Brain microvascular endothelial cell (primary cell): ENCODE measurements around the gene ETF1.

ENCODE experiments used
- DNase-seq: peaks from one replicate; pipeline ENCODE4 v3.0.0-alpha.2; 2020
- H3K27ac ChIP-seq: fragments of 250-450 bp; sonication (Bioruptor Pico); 2 replicates; pipeline ENCODE4 v1.5.1; 2020; ENCODE audit warnings: mild to moderate bottlenecking, moderate library complexity
- H3K27me3 ChIP-seq: fragments of 250-450 bp; sonication (Bioruptor Pico); replicated peaks from 2 replicates; pipeline ENCODE4 v1.5.1; 2020; ENCODE audit warnings: mild to moderate bottlenecking
- H3K36me3 ChIP-seq: fragments of 250-450 bp; sonication (Bioruptor Pico); replicated peaks from 2 replicates; pipeline ENCODE4 v1.5.1; 2020; ENCODE audit warnings: mild to moderate bottlenecking
- H3K4me3 ChIP-seq: 2 replicates; pipeline ENCODE4 v1.5.1; 2011; ENCODE audit warnings: low read depth, mild to moderate bottlenecking, control low read depth, low read length, moderate library complexity
- in situ Hi-C: cut with HindIII; loops from 2 replicates; pipeline ENCODE4 v1.10.0; 2017; ENCODE audit warnings: low sequenced_read_pairs, low pct_ligation_motif_present
- TF ChIP-seq, protein P1 (sequence below): IDR thresholded peaks from 2 replicates; pipeline ENCODE4 v1.5.1; 2011; ENCODE audit warnings: low read depth, mild to moderate bottlenecking, moderate library complexity, low read length, control low read depth, inconsistent platforms; ENCODE audit errors: missing control alignments

ETF1 gene

DNA sequence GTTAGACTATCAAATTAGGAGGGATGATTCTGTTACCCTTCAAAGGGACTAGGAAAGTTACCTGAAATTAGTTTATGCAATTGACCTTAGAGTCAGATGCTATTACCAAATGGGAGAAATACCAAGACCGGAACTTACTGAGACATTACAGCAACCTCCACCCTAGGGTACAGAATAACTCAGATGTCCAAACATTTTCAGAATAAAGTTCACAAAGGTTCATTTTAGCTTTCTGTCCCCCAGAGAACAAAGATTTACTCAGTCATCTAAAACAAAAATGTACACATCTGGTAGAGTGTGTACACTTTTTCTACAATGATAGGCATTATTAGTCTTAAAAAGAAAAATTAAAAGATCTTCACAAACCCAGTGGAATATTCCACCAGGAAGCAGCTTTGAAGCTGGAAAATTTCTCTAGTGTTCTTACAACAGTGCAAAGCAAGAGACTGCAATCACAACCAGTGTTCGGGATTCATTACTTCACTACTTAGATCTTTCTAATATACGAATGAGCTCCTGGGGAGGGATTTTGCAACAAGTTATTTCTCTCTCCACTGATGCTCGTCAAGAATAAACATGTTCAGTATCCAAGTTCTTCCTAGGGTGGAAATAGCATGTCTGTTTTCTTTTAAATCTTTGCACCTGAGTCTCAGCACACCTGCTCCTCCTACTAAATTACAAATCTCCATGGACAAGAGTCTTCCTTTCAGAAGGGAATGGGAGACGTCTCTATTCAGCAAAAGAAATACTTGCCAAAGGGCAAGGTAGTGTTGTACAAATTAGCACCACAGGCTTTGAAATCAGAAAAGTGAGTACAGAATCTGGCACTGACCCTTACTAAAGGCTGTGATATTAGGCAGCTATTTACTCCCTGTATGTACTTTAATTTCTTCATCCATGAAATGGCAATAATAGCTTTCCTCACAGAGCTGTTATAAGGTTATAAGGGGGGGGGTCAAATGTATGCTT lies 8.8 kb downstream of the ETF1 start:
- TF ChIP-seq, protein P1, sequence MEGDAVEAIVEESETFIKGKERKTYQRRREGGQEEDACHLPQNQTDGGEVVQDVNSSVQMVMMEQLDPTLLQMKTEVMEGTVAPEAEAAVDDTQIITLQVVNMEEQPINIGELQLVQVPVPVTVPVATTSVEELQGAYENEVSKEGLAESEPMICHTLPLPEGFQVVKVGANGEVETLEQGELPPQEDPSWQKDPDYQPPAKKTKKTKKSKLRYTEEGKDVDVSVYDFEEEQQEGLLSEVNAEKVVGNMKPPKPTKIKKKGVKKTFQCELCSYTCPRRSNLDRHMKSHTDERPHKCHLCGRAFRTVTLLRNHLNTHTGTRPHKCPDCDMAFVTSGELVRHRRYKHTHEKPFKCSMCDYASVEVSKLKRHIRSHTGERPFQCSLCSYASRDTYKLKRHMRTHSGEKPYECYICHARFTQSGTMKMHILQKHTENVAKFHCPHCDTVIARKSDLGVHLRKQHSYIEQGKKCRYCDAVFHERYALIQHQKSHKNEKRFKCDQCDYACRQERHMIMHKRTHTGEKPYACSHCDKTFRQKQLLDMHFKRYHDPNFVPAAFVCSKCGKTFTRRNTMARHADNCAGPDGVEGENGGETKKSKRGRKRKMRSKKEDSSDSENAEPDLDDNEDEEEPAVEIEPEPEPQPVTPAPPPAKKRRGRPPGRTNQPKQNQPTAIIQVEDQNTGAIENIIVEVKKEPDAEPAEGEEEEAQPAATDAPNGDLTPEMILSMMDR, result no peak
- Histone ChIP-seq H3K27ac (no peak overlapping the region), H3K36me3 (peaks cover 25% of the 10 kb centered on the region), H3K27me3 (no peaks in the 10 kb centered on the region), H3K4me3 (no peak overlapping the region)
- no peak for DNase-seq
- in situ Hi-C loops, result no loop called here

DNA sequence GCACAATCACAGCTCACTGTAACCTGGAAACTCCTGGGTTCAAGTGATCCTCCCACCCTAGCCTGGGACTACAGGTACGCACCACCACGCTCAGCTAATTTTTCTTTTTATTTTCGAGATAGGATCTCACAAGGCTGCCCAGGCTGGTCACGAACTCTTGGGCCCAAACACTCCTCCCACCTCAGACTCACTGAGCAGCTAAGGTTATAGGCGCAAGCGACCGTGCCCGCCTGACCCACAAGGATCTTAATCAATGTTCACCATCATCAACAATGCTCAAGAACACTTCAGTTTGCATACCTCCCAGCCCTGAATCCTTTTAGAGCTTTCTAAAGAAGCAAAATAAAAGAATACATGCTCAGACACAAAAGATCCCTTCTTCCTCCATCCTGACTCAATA lies 13.2 kb downstream of the ETF1 start:
- no peak overlapping the region for H3K27ac ChIP-seq
- no peak overlapping the region for H3K4me3 ChIP-seq
- no peaks in the 10 kb centered on the region for H3K27me3 ChIP-seq
- in situ Hi-C loops, result no loop called here
- H3K36me3 ChIP-seq, result peaks cover 15% of the 10 kb centered on the region
- no peak for DNase-seq
- TF ChIP-seq, protein P1, result no peak

DNA sequence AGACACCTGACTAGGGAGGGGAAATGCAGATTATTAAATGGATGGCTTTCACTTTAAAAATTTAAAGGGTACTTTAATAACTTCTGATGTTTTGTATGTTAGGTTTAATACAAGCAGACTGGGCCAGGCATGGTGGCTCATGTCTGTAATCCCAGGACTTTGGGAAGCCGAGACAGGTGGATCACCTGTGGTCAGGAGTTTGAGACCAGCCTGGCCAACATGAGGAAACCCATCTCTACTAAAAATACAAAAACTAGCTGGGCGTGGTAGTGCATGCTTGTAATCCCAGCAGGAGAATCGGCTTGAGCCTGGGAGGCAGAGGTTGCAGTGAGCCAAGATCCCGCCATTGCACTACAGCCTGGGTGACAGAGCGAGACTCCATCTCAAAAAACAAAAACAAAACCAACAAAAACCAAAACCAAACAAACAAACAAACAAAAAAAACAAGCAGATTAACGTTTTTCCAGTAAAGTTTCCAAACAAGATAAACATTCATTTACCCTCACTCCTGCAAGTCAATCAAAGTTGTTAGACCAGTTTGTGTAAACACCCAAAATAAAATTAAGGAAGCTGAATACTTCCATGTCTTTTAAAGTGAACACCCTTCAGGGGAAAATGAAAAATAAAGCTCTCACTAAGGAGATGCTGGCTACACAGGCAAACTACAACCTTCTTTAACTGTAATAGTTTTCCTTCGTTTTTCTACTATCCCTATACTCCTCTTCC lies 14.1 kb downstream of the ETF1 start:
- Histone ChIP-seq H3K27ac (no peak overlapping the region), H3K27me3 (no peaks in the 10 kb centered on the region), H3K36me3 (peaks cover 9% of the 10 kb centered on the region), H3K4me3 (no peak overlapping the region)
- in situ Hi-C loops, result no loop called here
- no peak for DNase-seq
- TF ChIP-seq, protein P1, result no peak

DNA sequence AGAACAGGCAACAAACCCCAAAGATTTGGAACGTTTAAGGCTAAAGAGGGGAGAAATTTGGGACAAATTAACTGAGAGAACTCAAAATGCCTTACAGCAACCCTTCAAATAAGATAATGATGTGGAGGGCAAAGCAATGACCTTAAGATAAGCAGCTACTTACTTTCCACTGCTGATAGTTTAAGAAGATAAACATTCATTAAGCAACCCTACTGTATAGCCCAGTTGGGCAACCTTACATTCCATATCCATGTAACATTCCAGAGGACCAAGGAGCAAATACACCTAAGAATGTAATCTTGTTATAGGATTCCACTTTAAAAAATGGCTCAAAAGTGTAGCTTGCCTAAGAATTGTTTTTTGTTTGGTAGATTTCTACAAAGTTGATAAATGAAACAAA lies 14.8 kb downstream of the ETF1 start:
- Histone ChIP-seq H3K27me3 (no peaks in the 10 kb centered on the region), H3K4me3 (no peak overlapping the region), H3K36me3 (peaks cover 9% of the 10 kb centered on the region), H3K27ac (no peak overlapping the region)
- TF ChIP-seq, protein P1, result no peak
- in situ Hi-C loops, result no loop called here
- no peak for DNase-seq

DNA sequence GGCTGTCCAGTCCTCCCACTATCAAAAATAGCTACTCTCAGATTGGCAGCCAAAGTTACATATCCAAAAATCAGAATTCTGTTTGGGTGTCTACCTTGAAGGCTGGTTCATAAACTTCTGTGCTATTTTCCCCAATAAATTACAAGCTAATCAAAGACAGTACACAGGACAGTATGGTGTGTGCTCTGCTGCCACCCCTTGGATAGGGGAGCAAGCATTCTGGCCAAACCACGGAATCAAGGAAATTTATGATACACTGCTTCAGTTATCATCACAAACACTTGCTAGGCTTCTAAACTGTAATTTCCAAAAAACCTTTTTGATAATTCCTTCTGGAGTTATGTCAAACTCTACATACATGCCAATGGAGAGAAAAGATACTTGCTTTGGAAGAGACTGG lies 15.9 kb downstream of the ETF1 start:
- Histone ChIP-seq H3K27ac (no peak overlapping the region), H3K4me3 (no peak overlapping the region), H3K27me3 (no peaks in the 10 kb centered on the region), H3K36me3 (peaks cover 7% of the 10 kb centered on the region)
- DNase-seq, result no peak
- TF ChIP-seq, protein P1, result no peak
- in situ Hi-C loops, result no loop called here
